K562 (cell line): Measurements from ENCODE around the gene LENG9. TPM values are rescaled to one million over a fixed set of nuclear protein-coding genes. Genes with fewer than 3 reads are reported as not detected.

Source experiments
- ATAC-seq: fragments of 200-7000 bp; cut with Tn5 transposase; 3 replicates; pipeline ENCODE4 v1.9.1; 2020; ENCODE audit warnings: moderate library complexity
- BruUV-seq: library from RNA; stranded (reverse); fragments of 400-500 nt; replicated peaks from 2 replicates; lab custom pipeline; 2021; lab: Mats Ljungman, UMichigan
- CTCF ChIA-PET: fragments of 300-600 bp; formaldehyde crosslinking; extraction: SDS; loops from one replicate; lab custom pipeline; 2021; ENCODE audit warnings: low intra/inter-chr PET ratio; lab: Yijun Ruan, JAX
- POLR2A ChIA-PET: fragments of 300-600, 350-650 bp; sonication (Branson Sonifier 250); formaldehyde crosslinking; extraction: SDS; loops from one replicate; lab custom pipeline; 2021; ENCODE audit warnings: antibody characterized with exemption, inconsistent platforms; lab: Yijun Ruan, JAX
- DNase-seq, 4 experiments: peaks; one replicate each; pipeline versions ENCODE4 v3.0.0 to v3.0.0-alpha.2; 2011 to 2018; ENCODE audit warnings: low spot score in 3 of 4, mixed read lengths in 3 of 4; ENCODE audit errors: extremely low read depth in 1 of 4
- FAIRE-seq: peaks from 2 replicates; lab custom pipeline; 2011; peaks lifted over from hg19 to GRCh38; lab: Jason Lieb, UNC
- H2AFZ ChIP-seq: 2 replicates; pipeline ENCODE4 v1.6.0; 2011; ENCODE audit warnings: low read depth, low read length, control low read depth, inconsistent platforms
- H3K27ac ChIP-seq: fragments of 200-600 bp; 3 replicates; pipeline ENCODE4 v1.8.0; 2011; ENCODE audit warnings: low read depth, mild to moderate bottlenecking, control low read depth, inconsistent platforms, low read length, moderate library complexity, mixed read lengths; ENCODE audit errors: extremely low read depth
- H3K27me3 ChIP-seq, 2 experiments: fragments of 300-600 bp in 1 of 2; 2 replicates in 1 of 2; 3 replicates in 1 of 2; pipeline versions ENCODE4 v1.6.0 to v1.8.0; 2011; ENCODE audit warnings: inconsistent platforms in 2 of 2, low read length in 2 of 2, mild to moderate bottlenecking in 1 of 2, mixed read lengths in 1 of 2, moderate library complexity in 1 of 2; ENCODE audit not compliant: control insufficient read depth in 2 of 2, insufficient read depth in 2 of 2
- H3K36me3 ChIP-seq: fragments of 300-600 bp; 3 replicates; pipeline ENCODE4 v1.8.0; 2011; ENCODE audit warnings: mild to moderate bottlenecking, low read length, inconsistent platforms; ENCODE audit not compliant: control insufficient read depth, insufficient read depth
- H3K4me1 ChIP-seq, 2 experiments: fragments of 200-600 bp in 1 of 2; replicated peaks in 1 of 2; 2 replicates in 1 of 2; 3 replicates in 1 of 2; pipeline versions ENCODE4 v1.5.1 to v1.8.0; 2011; ENCODE audit warnings: inconsistent platforms in 2 of 2, low read length in 2 of 2, mild to moderate bottlenecking in 1 of 2, mixed read lengths in 1 of 2, moderate library complexity in 1 of 2; ENCODE audit not compliant: control insufficient read depth in 2 of 2, insufficient read depth in 2 of 2
- H3K4me2 ChIP-seq: 2 replicates; pipeline ENCODE4 v1.6.1; 2011; ENCODE audit warnings: low read length, control low read depth, inconsistent platforms, mixed read lengths; ENCODE audit not compliant: insufficient read depth
- H3K4me3 ChIP-seq: fragments of 200-600 bp; sonication (generic), shearing (Covaris generic); 2 replicates; pipeline ENCODE4 v1.5.1; 2016; ENCODE audit warnings: control low read depth, inconsistent platforms
- H3K79me2 ChIP-seq: fragments of 200-600 bp; 3 replicates; pipeline ENCODE4 v1.8.0; 2011; ENCODE audit warnings: low read length, inconsistent platforms; ENCODE audit not compliant: control insufficient read depth, insufficient read depth
- H3K9ac ChIP-seq, 2 experiments: 2 replicates each; pipeline versions ENCODE4 v1.6.0 to v1.6.1; 2011; ENCODE audit warnings: low read depth in 2 of 2, low read length in 2 of 2, control low read depth in 1 of 2, inconsistent platforms in 1 of 2, mild to moderate bottlenecking in 1 of 2, mixed read lengths in 1 of 2; ENCODE audit not compliant: insufficient read depth in 1 of 2
- H3K9me1 ChIP-seq: one replicate; pipeline ENCODE4 v1.6.0; 2011; ENCODE audit warnings: inconsistent platforms, mild to moderate bottlenecking, low read length, moderate library complexity; ENCODE audit not compliant: control insufficient read depth, insufficient read depth
- H3K9me3 ChIP-seq: replicated peaks from 2 replicates; pipeline ENCODE4 v1.5.1; 2011; ENCODE audit warnings: low read depth, low read length, inconsistent platforms; ENCODE audit not compliant: control insufficient read depth, insufficient read depth
- H4K20me1 ChIP-seq: replicated peaks from 2 replicates; pipeline ENCODE4 v1.6.1; 2011; ENCODE audit warnings: low read length, inconsistent platforms, mixed read lengths; ENCODE audit not compliant: control insufficient read depth, insufficient read depth
- ATF1 ChIP-seq, 2 experiments: fragments of 450-650 bp in 1 of 2; IDR thresholded peaks; 2 replicates each; pipeline ENCODE4 v1.6.1; 2016; ENCODE audit warnings: missing compliant biosample characterization in 1 of 2, missing genetic modification characterization in 1 of 2
- GMEB1 ChIP-seq: fragments of 250-450 bp; sonication (Bioruptor Pico); IDR thresholded peaks from 2 replicates; pipeline ENCODE4 v1.4.0; 2020; ENCODE audit warnings: mild to moderate bottlenecking
- RFX1 ChIP-seq: fragments of 450-650 bp; IDR thresholded peaks from 2 replicates; pipeline ENCODE4 v1.6.1; 2016; ENCODE audit warnings: mild to moderate bottlenecking, moderate library complexity
- SMC3 ChIP-seq: conservative IDR thresholded peaks from 2 replicates; pipeline ENCODE4 v1.6.1; 2011; ENCODE audit warnings: low read depth, low read length, improper control_type of control experiment; ENCODE audit not compliant: insufficient read depth
- ZBTB7A ChIP-seq: IDR thresholded peaks from 2 replicates; pipeline ENCODE4 v1.6.1; 2011; ENCODE audit warnings: low read depth, mild to moderate bottlenecking, low read length, moderate library complexity, borderline replicate concordance; ENCODE audit not compliant: control insufficient read depth
- ZNF445 ChIP-seq: fragments of 250-450 bp; sonication (Bioruptor Pico); IDR thresholded peaks from 2 replicates; pipeline ENCODE4 v1.4.0; 2020; ENCODE audit warnings: low read depth, mild to moderate bottlenecking, moderate library complexity
- WGBS: fragments of 100-300 bp; shearing (Covaris generic); methylation state at CpG from one replicate; pipeline ENCODE4 v1.1.6; 2016; ENCODE audit warnings: low coverage, mixed read lengths; ENCODE audit not compliant: insufficient coverage; ENCODE audit errors: missing lambda C conversion rate; 5-methylcytosine and 5-hydroxymethylcytosine counted together
- in situ Hi-C: fragments of 300-500 bp; cut with MboI; formaldehyde crosslinking; loops from 4 replicates; pipeline ENCODE4 v1.15.0; 2018; ENCODE audit warnings: inconsistent platforms, mixed read lengths
- intact Hi-C: fragments of 100-400 bp; cut with micrococcal nuclease; formaldehyde crosslinking; loops from 2 replicates; pipeline ENCODE4 v1.14.2; 2022
- polyA plus RNA-seq, 8 experiments: library from polyadenylated mRNA; depleted of rRNA in 4 of 8; stranded (reverse) in 5 of 8; unstranded in 3 of 8; fragments of >200 nt; fragmentation: Nextera tagmentation in 2 of 8; fragmentation: Illumina TruSeq in 1 of 8; extraction: Ambion mirVana in 2 of 8; extraction: Trizol in 1 of 8; gene quantifications; 2 replicates each; pipeline versions ENCODE4 v1.2.1 to v1.2.3, GENCODE V29; 2011 to 2014; ENCODE audit warnings: inconsistent platforms in 1 of 8, missing spikeins in 1 of 8
- total RNA-seq, 7 experiments: library from RNA; depleted of rRNA in 6 of 7; stranded (reverse); fragments of >200 nt in 6 of 7; fragmentation: Illumina TruSeq in 2 of 7; extraction: Trizol in 2 of 7; gene quantifications; 2 replicates each; pipeline versions ENCODE4 v1.2.1 to v1.2.3, GENCODE V29; 2011 to 2021; ENCODE audit warnings: low replicate concordance in 1 of 7

The LENG9 gene
- total and polyA plus RNA-seq, 9 of the 15 experiments (the other 6 are each of a cell fraction or from before 2014, with no cell fraction given) = 0.06 to 0.64 (median 0.33) TPM; not detected in 1

GRCh38 chr19:54421169-54421516 is 42.4 kb downstream of the LENG9 start:
- ATAC-seq (no peak), FAIRE-seq (no peak), DNase-seq (no peak)
- Histone ChIP-seq H3K9me3 (no peaks in the 10 kb centered on the region), H3K27ac (no peak overlapping the region), H3K4me1 (peaks cover 0 to 37% of the 10 kb centered on the region in 2 experiments; a peak in 3 of 5 replicates), H3K79me2 (no peaks in the 10 kb centered on the region), H3K4me3 (no peak overlapping the region), H3K9me1 (no peaks in the 10 kb centered on the region), H4K20me1 (peaks cover 9% of the 10 kb centered on the region; the same call in 1 of the 2 replicates), H3K36me3 (no peaks in the 10 kb centered on the region), H3K27me3 (peaks cover 33 to 65% of the 10 kb centered on the region in 2 experiments), H3K9ac (no peak overlapping the region), H3K4me2 (no peak overlapping the region), H2AFZ (no peak overlapping the region)
- ChIA-PET CTCF (no interaction called here), POLR2A (interaction anchor here (0.6 to 1.6 kb wide), 4 partner anchors 10 to 278 kb away, joined by 3 to 4 read pairs (median 3); no protein-coding TSS in a partner anchor)
- in situ Hi-C loops (no loop called here), intact Hi-C loops (no loop called here)
- TF ChIP-seq SMC3 (no peak), RFX1 (peak; percentile 74)
- 5% methylated on average over 3 of the region's 9 CpGs for WGBS
- no TSS peak for BruUV-seq

GRCh38 chr19:54420383-54421168 is 43.0 kb downstream of the LENG9 start:
- Histone ChIP-seq H3K9ac (no peak overlapping the region), H3K4me1 (peaks cover 0 to 40% of the 10 kb centered on the region in 2 experiments; a peak in 3 of 5 replicates), H3K4me2 (no peak overlapping the region), H3K9me3 (no peaks in the 10 kb centered on the region), H3K36me3 (no peaks in the 10 kb centered on the region)
- DNase-seq (peak in 3 of 4 experiments; percentile 30 to 53 (median 51)), ATAC-seq (no peak; the same call in 2 of the 3 replicates)
- no TSS peak for BruUV-seq
- TF ChIP-seq ZBTB7A (0 out of 2 replicates have a peak, but pooled peaks have one; percentile 18), ATF1 (CRISPR knock-in tag; IDR thresholded peaks at IDR 0.05) (no peak), ATF1 (tag; IDR thresholded peaks at IDR 0.05) (no peak), GMEB1 (CRISPR knock-in tag) (no peak), ZNF445 (CRISPR knock-in tag) (no peak)
- TF ChIP-seq, all 486 proteins: peak for 1
- 3% methylated on average over 20 of the region's 37 CpGs for WGBS
- no peaks in the 10 kb centered on the region for H3K9me1 ChIP-seq
- H3K27me3 ChIP-seq = peaks cover 29 to 60% of the 10 kb centered on the region in 2 experiments
- no peak overlapping the region for H3K27ac ChIP-seq
- ChIA-PET POLR2A (interaction anchor here (0.6 to 1.6 kb wide), 3 partner anchors 9 to 13 kb away, joined by 3 to 5 read pairs (median 4); no protein-coding TSS in a partner anchor), CTCF (no interaction called here)
- no peaks in the 10 kb centered on the region for H3K79me2 ChIP-seq
- FAIRE-seq = no peak
- H2AFZ ChIP-seq = no peak overlapping the region
- no peak overlapping the region for H3K4me3 ChIP-seq
- intact Hi-C loops (no loop called here), in situ Hi-C loops (no loop called here)
- H4K20me1 ChIP-seq = peaks cover 9% of the 10 kb centered on the region; the same call in 1 of the 2 replicates
